Lower leg skin (tissue), 3 donors: Measurements from ENCODE around the gene ZBTB1.

Experiments used
- POLR2A ChIP-seq, 2 donors: fragments of 450-650 bp; IDR thresholded peaks; one replicate each; pipeline ENCODE4 v1.6.1; 2016 to 2017; ENCODE audit warnings: antibody characterized with exemption in 2 of 2, mild to moderate bottlenecking in 1 of 2, moderate library complexity in 1 of 2
- TF ChIP-seq, protein P1 (sequence below), 3 donors: fragments of 450-650 bp; IDR thresholded peaks; one replicate each; pipeline ENCODE4 v1.5.1; 2016; ENCODE audit warnings: antibody characterized with exemption in 3 of 3, mild to moderate bottlenecking in 3 of 3, moderate library complexity in 2 of 3

GRCh38 chr14:64488590-64489099 is 15.9 kb upstream of the ZBTB1 start:
- TF ChIP-seq, protein P1, sequence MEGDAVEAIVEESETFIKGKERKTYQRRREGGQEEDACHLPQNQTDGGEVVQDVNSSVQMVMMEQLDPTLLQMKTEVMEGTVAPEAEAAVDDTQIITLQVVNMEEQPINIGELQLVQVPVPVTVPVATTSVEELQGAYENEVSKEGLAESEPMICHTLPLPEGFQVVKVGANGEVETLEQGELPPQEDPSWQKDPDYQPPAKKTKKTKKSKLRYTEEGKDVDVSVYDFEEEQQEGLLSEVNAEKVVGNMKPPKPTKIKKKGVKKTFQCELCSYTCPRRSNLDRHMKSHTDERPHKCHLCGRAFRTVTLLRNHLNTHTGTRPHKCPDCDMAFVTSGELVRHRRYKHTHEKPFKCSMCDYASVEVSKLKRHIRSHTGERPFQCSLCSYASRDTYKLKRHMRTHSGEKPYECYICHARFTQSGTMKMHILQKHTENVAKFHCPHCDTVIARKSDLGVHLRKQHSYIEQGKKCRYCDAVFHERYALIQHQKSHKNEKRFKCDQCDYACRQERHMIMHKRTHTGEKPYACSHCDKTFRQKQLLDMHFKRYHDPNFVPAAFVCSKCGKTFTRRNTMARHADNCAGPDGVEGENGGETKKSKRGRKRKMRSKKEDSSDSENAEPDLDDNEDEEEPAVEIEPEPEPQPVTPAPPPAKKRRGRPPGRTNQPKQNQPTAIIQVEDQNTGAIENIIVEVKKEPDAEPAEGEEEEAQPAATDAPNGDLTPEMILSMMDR (IDR thresholded peaks at IDR 0.05): no peak
- no peak for TF ChIP-seq POLR2A (IDR thresholded peaks at IDR 0.05)
